Testis (tissue), 2 donors: ENCODE data around the gene MCC.

Source experiments
- CTCF ChIP-seq, 3 experiments: fragments of 450-650 bp in 2 of 3; fragments of 200-600 bp in 1 of 3; sonication (generic) in 1 of 3; IDR thresholded peaks; one replicate each; pipeline ENCODE4 v1.5.1; 2016 to 2019; ENCODE audit warnings: antibody characterized with exemption in 3 of 3, mild to moderate bottlenecking in 2 of 3, moderate library complexity in 1 of 3
- POLR2A ChIP-seq: fragments of 450-650 bp; IDR thresholded peaks from one replicate; pipeline ENCODE4 v1.6.1; 2017; ENCODE audit warnings: antibody characterized with exemption, mild to moderate bottlenecking, moderate library complexity

GRCh38 chr5:113276493-113276892 lies 211.8 kb downstream of the MCC start:
- TF ChIP-seq CTCF (IDR thresholded peaks at IDR 0.05) (no peak), POLR2A (no peak)
